Activated CD8-positive, alpha-beta memory T cell treated with anti-CD3 and anti-CD28 coated beads, Interleukin-2, amount 50 U/mL, for 4 hours (primary cell): ENCODE data around the gene ROBO1.

Experiments
- DNase-seq: peaks from one replicate; pipeline ENCODE4 v3.0.0-alpha.2; 2020

ROBO1 gene

GRCh38 chr3:78825118-78825857 lies 942.5 kb downstream of the ROBO1 start:
- no peak for DNase-seq

- DNase-seq, result no peak
Measured at GRCh38 chr3:78823859-78824258, 943.9 kb downstream of the ROBO1 start.

GRCh38 chr3:78823434-78823833 lies 944.4 kb downstream of the ROBO1 start:
- no peak for DNase-seq

DNA sequence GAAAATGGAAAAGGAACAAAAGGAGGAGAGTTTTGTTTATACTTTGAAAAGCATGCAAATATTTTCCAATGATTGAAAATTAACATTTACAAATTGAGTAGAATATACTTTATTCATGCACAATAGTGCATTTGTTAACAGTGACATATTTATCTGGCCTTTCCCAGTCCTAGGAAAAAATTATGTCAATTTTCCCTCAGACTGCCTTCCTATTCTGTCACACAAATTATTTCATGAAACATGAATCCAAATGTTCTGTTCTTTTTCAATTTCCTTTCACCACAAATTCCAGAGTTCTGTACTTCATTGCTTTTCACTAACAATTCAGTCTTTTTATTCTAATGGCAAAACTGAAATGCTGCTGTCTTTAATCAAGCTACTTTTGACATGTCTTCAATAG lies 945.1 kb downstream of the ROBO1 start:
- DNase-seq, result no peak

DNA sequence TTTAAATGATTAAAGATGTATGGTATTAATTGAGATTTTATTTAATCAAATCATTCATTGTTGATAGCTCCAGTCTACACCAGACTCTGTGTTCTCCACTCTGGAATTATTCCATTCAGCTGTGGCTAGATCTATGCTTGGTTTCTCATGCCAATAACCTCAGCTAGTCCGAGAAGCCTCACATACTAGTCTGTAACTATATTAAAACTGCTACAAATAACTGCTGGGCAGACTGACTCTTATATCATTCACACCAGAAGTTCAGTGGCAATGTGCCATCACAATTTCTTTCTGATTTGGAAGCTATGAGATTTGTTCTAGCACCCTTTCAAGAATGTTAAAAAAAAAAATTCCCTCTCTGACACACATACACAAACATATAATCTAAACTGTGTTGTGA lies 947.3 kb downstream of the ROBO1 start:
- DNase-seq, result no peak

DNA sequence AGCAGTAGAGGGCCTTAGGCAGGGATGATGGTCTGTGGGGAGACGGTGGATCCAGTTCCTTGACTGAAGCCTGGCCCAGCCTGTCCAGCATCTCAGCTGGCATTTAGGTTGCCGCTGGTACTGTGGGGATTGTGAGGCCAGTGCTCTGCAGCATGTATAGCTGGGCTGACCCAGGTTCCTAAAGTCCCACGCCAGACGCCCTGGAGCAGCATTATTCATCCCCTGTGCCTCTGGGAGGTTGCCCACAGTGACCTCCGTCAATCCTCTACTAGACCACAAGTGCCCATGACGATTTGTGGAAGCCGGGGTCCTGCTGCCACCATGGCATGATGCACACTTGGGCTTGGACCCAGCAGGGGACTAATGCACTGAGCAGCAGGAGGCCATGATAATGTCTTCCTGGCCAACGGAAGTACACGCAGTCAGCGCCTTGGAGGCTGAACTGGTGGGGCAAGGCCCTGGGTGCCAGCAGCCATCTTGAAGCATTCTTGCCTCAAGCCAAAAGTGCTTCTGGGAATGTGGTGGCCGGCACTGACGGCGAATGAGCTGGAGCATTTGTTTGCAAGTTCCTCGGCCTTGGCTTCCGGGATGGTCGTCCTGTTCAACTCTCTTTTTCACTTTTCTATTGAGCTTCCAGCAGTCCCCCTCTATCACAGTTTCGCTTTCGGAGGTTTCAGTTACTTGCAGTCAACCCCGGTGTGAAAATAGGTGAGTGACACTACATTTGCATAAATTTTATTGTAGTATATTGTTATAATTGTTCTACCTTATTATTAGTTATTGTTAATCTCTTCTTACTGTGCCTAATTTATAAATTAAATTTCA lies 949.4 kb downstream of the ROBO1 start:
- DNase-seq, result no peak

- no peak for DNase-seq
Measured at GRCh38 chr3:78814893-78815562, 952.8 kb downstream of the ROBO1 start.

DNA sequence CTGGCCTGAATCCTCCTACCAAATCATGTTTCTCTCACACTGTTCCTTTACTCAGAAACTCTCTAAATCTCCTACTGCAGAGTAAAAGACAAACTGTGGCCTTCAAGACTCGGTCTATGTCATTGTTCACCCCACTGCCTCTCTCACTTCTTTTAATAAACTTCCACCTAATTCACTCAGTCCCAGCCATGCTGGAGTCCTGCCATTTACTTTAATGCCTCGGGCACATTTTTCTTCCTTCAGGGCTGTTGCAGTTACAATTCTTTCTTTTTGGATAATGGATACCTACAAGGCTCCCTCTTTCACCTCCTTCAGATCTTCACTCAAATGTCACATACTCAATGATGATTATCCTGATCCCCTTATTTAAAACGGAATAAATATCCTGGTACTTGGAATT lies 955.6 kb downstream of the ROBO1 start:
- no peak for DNase-seq

GRCh38 chr3:78809966-78810365 lies 957.8 kb downstream of the ROBO1 start:
- DNase-seq, result no peak

DNA sequence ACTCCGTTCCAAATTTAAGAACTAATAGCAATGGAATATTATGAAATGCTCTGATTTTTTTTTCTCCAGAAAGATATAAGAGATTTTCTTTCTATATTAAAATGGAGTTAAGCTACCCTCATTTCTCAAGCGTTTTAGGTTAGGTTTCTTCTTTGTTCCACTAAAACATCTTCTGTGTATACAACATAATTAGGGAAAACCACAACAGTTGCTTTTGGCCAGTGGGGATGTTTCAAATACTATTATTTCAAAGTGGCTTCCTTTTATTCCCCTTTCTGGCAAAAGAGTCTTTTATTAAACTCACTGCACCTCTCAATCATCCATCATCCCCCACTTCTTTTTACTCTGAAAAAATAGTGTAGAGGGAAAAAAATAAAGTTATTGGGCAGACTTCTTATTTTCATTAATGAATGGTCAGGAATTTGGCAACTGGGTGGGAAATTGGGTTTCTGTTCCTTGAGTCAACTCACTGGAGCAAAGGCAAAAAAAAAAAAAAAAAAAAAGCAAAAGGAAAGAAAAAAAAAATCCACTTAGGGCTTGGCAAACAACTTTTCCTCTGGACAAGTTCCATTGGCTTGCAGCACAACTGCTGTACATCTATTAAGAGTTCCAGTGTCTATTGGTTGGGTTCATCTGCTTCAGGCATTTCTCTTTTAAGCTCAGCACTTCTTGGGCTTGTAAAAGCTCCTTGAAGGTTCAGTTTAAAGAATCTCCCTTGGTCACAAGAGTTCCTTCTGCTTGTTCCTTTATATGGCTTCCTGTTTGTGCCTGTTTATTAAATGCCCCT lies 963.4 kb downstream of the ROBO1 start:
- DNase-seq, result no peak

DNA sequence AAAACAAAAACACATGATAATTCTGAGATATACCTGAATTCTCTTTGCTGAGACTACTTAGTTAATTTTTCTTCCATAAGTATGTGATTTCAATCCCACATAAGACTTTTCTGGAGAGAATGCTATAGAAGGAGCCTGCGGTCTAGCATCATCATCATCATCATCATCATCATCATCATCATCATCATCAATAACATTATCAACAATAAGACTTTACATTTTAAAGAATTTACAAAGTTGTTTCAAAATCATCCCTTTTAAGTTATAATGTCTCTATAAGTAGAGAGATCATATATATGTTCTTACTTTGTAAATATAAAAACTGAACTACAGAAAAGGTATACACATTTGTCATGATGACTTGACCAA lies 965.3 kb downstream of the ROBO1 start:
- DNase-seq, result no peak

GRCh38 chr3:78801926-78802561 lies 965.8 kb downstream of the ROBO1 start:
- DNase-seq, result no peak

GRCh38 chr3:78799681-78800080 lies 968.1 kb downstream of the ROBO1 start:
- no peak for DNase-seq

DNA sequence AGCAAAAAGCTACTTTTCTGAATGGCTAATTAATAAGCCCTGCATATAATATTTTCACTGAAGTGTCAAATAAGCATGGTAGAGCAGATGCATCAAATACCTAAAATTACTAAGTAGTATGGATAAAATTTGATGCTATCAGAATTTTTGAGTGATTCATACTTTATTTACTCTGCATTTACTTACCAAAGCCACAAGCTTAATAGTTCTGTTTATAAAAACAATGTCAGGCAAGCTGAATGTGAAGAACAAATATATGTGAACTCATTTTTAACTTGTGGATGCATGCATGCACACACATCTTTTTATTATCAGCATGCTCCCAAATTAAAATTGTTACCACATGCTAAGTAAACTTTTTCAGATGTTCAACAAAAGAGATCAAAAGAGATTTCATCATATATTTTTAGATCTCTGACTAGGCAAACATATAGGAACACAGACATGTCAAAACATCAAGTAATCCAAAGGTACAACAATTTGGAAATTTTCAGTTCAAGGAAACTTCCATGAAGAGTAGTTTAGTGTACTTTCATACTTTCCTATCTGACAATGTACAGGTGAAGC lies 969.4 kb downstream of the ROBO1 start:
- no peak for DNase-seq

DNA sequence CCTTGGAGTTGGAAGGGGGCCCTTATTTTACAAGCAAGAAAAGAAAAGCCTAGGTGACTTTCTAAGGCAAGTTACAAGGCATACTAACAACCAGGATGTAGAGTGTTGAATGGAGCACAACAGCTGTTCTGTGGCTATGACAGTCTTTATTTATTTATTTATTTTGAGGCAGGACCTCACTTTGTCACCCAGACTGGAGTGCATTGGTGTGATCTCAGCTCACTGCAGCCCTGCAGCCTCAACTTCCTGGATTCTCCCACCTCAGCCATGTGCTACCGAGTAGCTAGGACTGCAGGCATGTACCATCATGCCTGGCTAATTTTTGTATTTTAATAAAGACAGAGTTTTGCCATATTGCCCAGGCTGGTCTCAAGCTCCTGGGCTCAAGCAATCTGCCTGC lies 973.4 kb downstream of the ROBO1 start:
- DNase-seq, result no peak

- DNase-seq, result no peak
Measured at GRCh38 chr3:78792733-78793132, 975.1 kb downstream of the ROBO1 start.

- DNase-seq, result no peak
Measured at GRCh38 chr3:78792212-78792611, 975.6 kb downstream of the ROBO1 start.

- no peak for DNase-seq
Measured at GRCh38 chr3:78791753-78792152, 976.0 kb downstream of the ROBO1 start.

GRCh38 chr3:78788839-78789238 lies 979.0 kb downstream of the ROBO1 start:
- DNase-seq, result no peak

DNA sequence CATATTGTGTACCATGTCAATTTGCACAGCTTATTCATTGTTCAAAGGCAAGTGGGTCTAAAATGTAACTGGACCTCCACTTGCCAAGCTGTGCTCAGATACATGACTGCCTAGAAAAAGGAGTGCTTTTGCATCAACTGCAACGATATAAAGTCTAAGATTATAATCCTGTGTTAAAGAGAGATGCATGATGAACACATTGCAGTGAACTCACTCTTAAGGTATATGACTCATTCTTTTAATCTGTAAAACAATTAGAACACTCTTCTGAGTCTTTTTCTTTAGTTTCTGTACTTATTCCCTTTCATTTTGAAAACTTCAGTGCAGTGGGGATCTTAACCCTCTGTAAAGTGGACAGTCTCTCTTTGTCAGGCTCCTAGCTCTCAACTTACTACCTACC lies 982.8 kb downstream of the ROBO1 start:
- DNase-seq, result no peak

- no peak for DNase-seq
Measured at GRCh38 chr3:78781351-78781750, 986.4 kb downstream of the ROBO1 start.
